ENCODE measurements around the gene AUNIP. TPM values are rescaled to one million over a fixed set of nuclear protein-coding genes. Genes with fewer than 3 reads are reported as not detected.
A peak's percentile ranks its signal among the peaks of the same experiment; 100 is the strongest.

The AUNIP gene
- total RNA-seq, 2 donors from 2014 or later, result 0.31 TPM; not detected in 1

GRCh38 chr1:25794325-25794724 lies 64.9 kb downstream of the AUNIP start:
- H3K27me3 Mint-ChIP-seq, result no peaks in the 10 kb centered on the region
- ATAC-seq (no peak), DNase-seq (no peak)
- no peak overlapping the region for H3K4me3 Mint-ChIP-seq
- H3K27ac Mint-ChIP-seq, result peak overlapping the region; percentile 98
- H3K36me3 Mint-ChIP-seq (ENCODE audit: low read depth), result peaks cover 2% of the 10 kb centered on the region
- no peaks in the 10 kb centered on the region for H3K9me3 ChIP-seq (ENCODE audit: control insufficient read depth, low read length, poor library complexity, severe bottlenecking)
- peaks cover 34% of the 10 kb centered on the region for H3K4me1 Mint-ChIP-seq

GRCh38 chr1:25793585-25794170 lies 65.6 kb downstream of the AUNIP start:
- no peak overlapping the region for H3K4me3 Mint-ChIP-seq
- no peaks in the 10 kb centered on the region for H3K27me3 Mint-ChIP-seq
- H3K27ac Mint-ChIP-seq, result peak overlapping the region; percentile 98
- H3K9me3 ChIP-seq (ENCODE audit: control insufficient read depth, low read length, poor library complexity, severe bottlenecking), result no peaks in the 10 kb centered on the region
- ATAC-seq (no peak), DNase-seq (no peak)
- peaks cover 34% of the 10 kb centered on the region for H3K4me1 Mint-ChIP-seq
- peaks cover 2% of the 10 kb centered on the region for H3K36me3 Mint-ChIP-seq (ENCODE audit: low read depth)

GRCh38 chr1:25792115-25792514 lies 67.1 kb downstream of the AUNIP start:
- Mint-ChIP-seq H3K4me1 (peaks cover 21% of the 10 kb centered on the region), H3K36me3 (ENCODE audit: low read depth) (peaks cover 2% of the 10 kb centered on the region), H3K27me3 (no peaks in the 10 kb centered on the region), H3K4me3 (no peak overlapping the region), H3K27ac (no peak overlapping the region)
- no peak for ATAC-seq
- DNase-seq, result no peak
- H3K9me3 ChIP-seq (ENCODE audit: control insufficient read depth, low read length, poor library complexity, severe bottlenecking), result no peaks in the 10 kb centered on the region

GRCh38 chr1:25790472-25790871 lies 68.8 kb downstream of the AUNIP start:
- no peaks in the 10 kb centered on the region for H3K27me3 Mint-ChIP-seq
- DNase-seq, result no peak
- peak overlapping the region; percentile 83 for H3K27ac Mint-ChIP-seq
- H3K9me3 ChIP-seq (ENCODE audit: control insufficient read depth, low read length, poor library complexity, severe bottlenecking), result no peaks in the 10 kb centered on the region
- ATAC-seq, result no peak
- H3K36me3 Mint-ChIP-seq (ENCODE audit: low read depth), result no peaks in the 10 kb centered on the region
- H3K4me3 Mint-ChIP-seq, result no peak overlapping the region
- H3K4me1 Mint-ChIP-seq, result peaks cover 11% of the 10 kb centered on the region

- Mint-ChIP-seq H3K4me3 (no peak overlapping the region), H3K27ac (peak overlapping the region; percentile 21), H3K4me1 (peaks cover 5% of the 10 kb centered on the region), H3K27me3 (no peaks in the 10 kb centered on the region), H3K36me3 (ENCODE audit: low read depth) (peaks cover 2% of the 10 kb centered on the region)
- ATAC-seq (no peak), DNase-seq (no peak)
- no peaks in the 10 kb centered on the region for H3K9me3 ChIP-seq (ENCODE audit: control insufficient read depth, low read length, poor library complexity, severe bottlenecking)
Measured at GRCh38 chr1:25787760-25788166, 71.5 kb downstream of the AUNIP start.

- H3K27ac Mint-ChIP-seq, result no peak overlapping the region
- no peak overlapping the region for H3K4me3 Mint-ChIP-seq
- no peaks in the 10 kb centered on the region for H3K9me3 ChIP-seq (ENCODE audit: control insufficient read depth, low read length, poor library complexity, severe bottlenecking)
- H3K27me3 Mint-ChIP-seq, result no peaks in the 10 kb centered on the region
- DNase-seq (no peak), ATAC-seq (no peak)
- peaks cover 5% of the 10 kb centered on the region for H3K4me1 Mint-ChIP-seq
- peaks cover 2% of the 10 kb centered on the region for H3K36me3 Mint-ChIP-seq (ENCODE audit: low read depth)
Measured at GRCh38 chr1:25786887-25787759, 72.1 kb downstream of the AUNIP start.

- H3K9me3 ChIP-seq (ENCODE audit: control insufficient read depth, low read length, poor library complexity, severe bottlenecking), result no peaks in the 10 kb centered on the region
- Mint-ChIP-seq H3K4me1 (no peaks in the 10 kb centered on the region), H3K36me3 (ENCODE audit: low read depth) (peaks cover 2% of the 10 kb centered on the region), H3K27me3 (no peaks in the 10 kb centered on the region), H3K4me3 (no peak overlapping the region), H3K27ac (no peak overlapping the region)
- ATAC-seq (no peak), DNase-seq (no peak)
Measured at GRCh38 chr1:25785333-25786067, 73.8 kb downstream of the AUNIP start.

- Mint-ChIP-seq H3K4me3 (no peak overlapping the region), H3K4me1 (no peaks in the 10 kb centered on the region), H3K36me3 (ENCODE audit: low read depth) (peaks cover 2% of the 10 kb centered on the region), H3K27me3 (no peaks in the 10 kb centered on the region), H3K27ac (peak overlapping the region; percentile 66)
- no peaks in the 10 kb centered on the region for H3K9me3 ChIP-seq (ENCODE audit: control insufficient read depth, low read length, poor library complexity, severe bottlenecking)
- ATAC-seq (no peak), DNase-seq (no peak)
Measured at GRCh38 chr1:25784575-25785051, 74.6 kb downstream of the AUNIP start.

Other genes starting within 250 kb of the AUNIP start
- 10 to 100 TPM; 16.9 to 27.3 TPM for gene MAN1C1, start 242.7 kb downstream of the AUNIP start, total RNA-seq
- gene SELENON, start 59.3 kb downstream of the AUNIP start, total RNA-seq, result 10 to 100 TPM; 24.5 to 25.2 TPM
- 10 to 100 TPM; 30.4 to 37.4 TPM for gene MTFR1L, start 39.5 kb downstream of the AUNIP start, total RNA-seq
- 1 to 10 TPM; 1.4 to 2.6 TPM for gene PAQR7, start 16.3 kb upstream of the AUNIP start, total RNA-seq
- 10 to 100 TPM in 1 of 2 donors, 1 to 10 TPM in 1; 9.3 to 13.8 TPM for gene STMN1, start 47.0 kb upstream of the AUNIP start, total RNA-seq
- 1 to 10 TPM; 4.9 to 6.9 TPM for gene PAFAH2, start 138.6 kb upstream of the AUNIP start, total RNA-seq
- gene EXTL1, start 162.3 kb upstream of the AUNIP start, total RNA-seq, result not detected
- gene SLC30A2, start 186.7 kb upstream of the AUNIP start, total RNA-seq, result not detected
- not detected for gene TRIM63, start 208.2 kb upstream of the AUNIP start, total RNA-seq

Measured in T-helper 17 cell (primary cell).